Mucosa of rectum (tissue), 2 donors: Measurements from ENCODE around the gene SPIRE1.

Source experiments
- H3K27ac ChIP-seq, 2 donors: one replicate each; pipeline ENCODE4 v1.7.0; 2013; ENCODE audit warnings: inconsistent platforms in 2 of 2, low read depth in 2 of 2, low read length in 2 of 2
- H3K27me3 ChIP-seq, 2 donors: one replicate each; pipeline ENCODE4 v1.7.0; 2013; ENCODE audit warnings: low read length in 2 of 2; ENCODE audit not compliant: control insufficient read depth in 2 of 2, insufficient read depth in 2 of 2
- H3K36me3 ChIP-seq, 2 donors: one replicate each; pipeline ENCODE4 v1.7.0; 2013; ENCODE audit warnings: low read length in 2 of 2; ENCODE audit not compliant: control insufficient read depth in 2 of 2, insufficient read depth in 2 of 2
- H3K4me1 ChIP-seq, 2 donors: one replicate each; pipeline ENCODE4 v1.7.0; 2013; ENCODE audit warnings: low read length in 2 of 2, mild to moderate bottlenecking in 1 of 2; ENCODE audit not compliant: control insufficient read depth in 2 of 2, insufficient read depth in 2 of 2
- H3K4me3 ChIP-seq, 2 donors: one replicate each; pipeline ENCODE4 v1.7.0; 2013; ENCODE audit warnings: low read length in 2 of 2
- H3K9ac ChIP-seq, 2 donors: one replicate each; pipeline ENCODE4 v1.7.0; 2013; ENCODE audit warnings: low read length in 2 of 2, low read depth in 1 of 2, mild to moderate bottlenecking in 1 of 2
- H3K9me3 ChIP-seq, 2 donors: one replicate each; pipeline ENCODE4 v1.7.0; 2013; ENCODE audit warnings: low read length in 2 of 2; ENCODE audit not compliant: control insufficient read depth in 2 of 2
- donor health status: healthy.
- donor health status: Normal muscosa, but diverticular disease.

SPIRE1 gene

DNA sequence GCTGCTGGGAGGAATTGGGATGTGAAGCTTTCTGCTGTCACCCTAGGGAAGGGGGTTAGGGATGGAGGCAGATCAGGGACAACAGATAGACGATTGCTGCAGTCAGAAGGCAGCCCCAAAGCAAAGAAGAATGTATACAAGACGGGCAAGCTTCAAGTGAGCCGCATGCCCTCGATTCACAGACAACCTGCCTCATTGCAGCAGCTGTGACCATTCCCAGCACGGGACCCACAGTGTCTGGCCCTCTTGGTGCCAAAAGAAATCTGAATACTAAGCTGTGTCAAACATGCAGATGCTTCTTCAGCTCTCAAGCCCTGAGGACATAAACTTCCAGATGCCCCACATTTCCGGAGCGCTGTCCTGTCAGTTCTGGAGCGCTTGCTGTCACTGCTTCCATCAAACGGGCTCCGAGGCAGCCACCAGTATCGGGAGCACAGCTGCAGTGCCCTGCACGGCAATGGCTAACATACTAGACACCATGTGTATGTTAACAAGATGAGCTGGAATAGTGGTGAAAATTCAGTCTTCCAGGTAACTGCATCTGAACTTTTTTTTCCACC lies 216.4 kb downstream of the SPIRE1 start:
- no peaks in the 10 kb centered on the region for H3K27me3 ChIP-seq

GRCh38 chr18:12438257-12438656 lies 219.7 kb downstream of the SPIRE1 start:
- H3K4me1 ChIP-seq: no peaks in the 10 kb centered on the region
- H3K27me3 ChIP-seq: no peaks in the 10 kb centered on the region
- H3K27ac ChIP-seq: no peak overlapping the region
- no peak overlapping the region for H3K9ac ChIP-seq
- H3K4me3 ChIP-seq: no peak overlapping the region
- no peaks in the 10 kb centered on the region for H3K36me3 ChIP-seq
- no peaks in the 10 kb centered on the region for H3K9me3 ChIP-seq

More for the DNA sequence above, 216.4 kb downstream of the SPIRE1 start:
- H3K36me3 ChIP-seq: no peaks in the 10 kb centered on the region
- no peaks in the 10 kb centered on the region for H3K4me1 ChIP-seq
- no peak overlapping the region for H3K4me3 ChIP-seq
- no peak overlapping the region for H3K9ac ChIP-seq
- H3K27ac ChIP-seq: no peak overlapping the region
- no peaks in the 10 kb centered on the region for H3K9me3 ChIP-seq

DNA sequence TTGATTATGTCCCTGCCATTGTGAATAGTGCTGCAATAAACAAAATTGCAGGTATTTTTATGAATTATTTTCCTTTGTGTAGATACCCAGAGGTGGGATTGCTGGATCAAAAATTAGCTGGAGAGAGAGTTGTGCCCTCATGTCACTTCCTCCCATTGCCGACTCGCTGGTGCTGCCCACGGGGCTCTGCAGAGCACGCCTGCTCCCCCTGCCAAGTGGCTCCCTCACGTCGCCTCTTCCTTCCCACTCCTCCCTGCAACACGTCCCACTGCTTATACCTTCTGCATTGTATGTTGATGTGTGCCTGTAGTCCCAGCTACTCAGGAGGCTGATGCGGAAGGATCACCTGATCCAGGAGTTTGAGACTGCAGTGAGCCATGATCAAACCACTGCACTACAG lies 222.0 kb downstream of the SPIRE1 start:
- no peaks in the 10 kb centered on the region for H3K4me1 ChIP-seq
- H3K36me3 ChIP-seq: no peaks in the 10 kb centered on the region
- H3K9ac ChIP-seq: no peak overlapping the region
- no peaks in the 10 kb centered on the region for H3K27me3 ChIP-seq
- no peaks in the 10 kb centered on the region for H3K9me3 ChIP-seq
- no peak overlapping the region for H3K27ac ChIP-seq
- no peak overlapping the region for H3K4me3 ChIP-seq

DNA sequence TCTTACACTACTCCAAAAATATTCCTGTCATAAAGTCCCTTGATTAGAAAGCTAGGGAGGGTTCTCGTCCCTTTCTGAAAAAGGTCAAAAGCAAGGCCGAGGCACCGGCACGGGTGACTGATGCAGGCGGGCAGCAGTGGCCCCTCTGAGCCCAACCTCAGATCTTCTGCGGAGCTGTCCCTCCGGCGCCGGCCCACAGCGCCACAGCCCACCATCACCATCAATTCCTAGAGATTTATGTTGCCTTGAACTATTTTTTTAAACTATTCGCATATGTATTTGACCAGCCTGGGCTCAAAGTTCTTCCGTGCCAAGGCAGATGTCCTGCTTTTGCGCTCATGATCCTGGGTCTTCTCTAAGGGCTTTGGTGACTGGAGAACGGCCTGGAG lies 223.4 kb downstream of the SPIRE1 start:
- H3K9ac ChIP-seq: no peak overlapping the region
- no peaks in the 10 kb centered on the region for H3K36me3 ChIP-seq
- no peaks in the 10 kb centered on the region for H3K4me1 ChIP-seq
- no peaks in the 10 kb centered on the region for H3K9me3 ChIP-seq
- H3K27me3 ChIP-seq: no peaks in the 10 kb centered on the region
- H3K27ac ChIP-seq: no peak overlapping the region
- H3K4me3 ChIP-seq: no peak overlapping the region

GRCh38 chr18:12433829-12434540 lies 223.9 kb downstream of the SPIRE1 start:
- H3K4me3 ChIP-seq: no peak overlapping the region

DNA sequence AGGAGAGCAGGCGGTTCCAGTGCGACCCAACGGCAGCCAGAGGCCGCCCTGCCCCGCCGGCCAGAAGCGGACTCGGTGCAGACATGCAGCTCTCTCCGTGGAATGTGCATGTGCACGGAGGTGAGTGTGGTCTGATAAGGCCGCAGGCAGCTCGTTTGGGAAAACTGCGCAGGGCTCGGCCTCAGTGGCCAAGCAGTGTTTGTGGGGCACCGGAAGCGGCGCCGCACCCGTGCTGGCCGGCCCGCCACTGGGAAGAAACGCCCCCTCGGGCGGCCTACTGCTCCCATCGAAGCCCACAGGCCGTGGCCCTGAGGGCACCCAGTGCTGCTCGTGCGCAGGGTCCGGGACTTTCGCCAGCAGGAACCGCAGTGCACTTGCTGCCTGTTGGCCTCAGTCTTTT lies 225.0 kb downstream of the SPIRE1 start:
- H3K27ac ChIP-seq: no peak overlapping the region
- H3K27me3 ChIP-seq: no peaks in the 10 kb centered on the region
- H3K9ac ChIP-seq: no peak overlapping the region
- H3K9me3 ChIP-seq: no peaks in the 10 kb centered on the region
- H3K36me3 ChIP-seq: no peaks in the 10 kb centered on the region
- H3K4me3 ChIP-seq: no peak overlapping the region
- no peaks in the 10 kb centered on the region for H3K4me1 ChIP-seq

More at GRCh38 chr18:12433829-12434540, 223.9 kb downstream of the SPIRE1 start:
- no peaks in the 10 kb centered on the region for H3K4me1 ChIP-seq
- no peaks in the 10 kb centered on the region for H3K36me3 ChIP-seq
- H3K9me3 ChIP-seq: no peaks in the 10 kb centered on the region
- H3K27me3 ChIP-seq: no peaks in the 10 kb centered on the region
- no peak overlapping the region for H3K27ac ChIP-seq
- H3K9ac ChIP-seq: no peak overlapping the region

DNA sequence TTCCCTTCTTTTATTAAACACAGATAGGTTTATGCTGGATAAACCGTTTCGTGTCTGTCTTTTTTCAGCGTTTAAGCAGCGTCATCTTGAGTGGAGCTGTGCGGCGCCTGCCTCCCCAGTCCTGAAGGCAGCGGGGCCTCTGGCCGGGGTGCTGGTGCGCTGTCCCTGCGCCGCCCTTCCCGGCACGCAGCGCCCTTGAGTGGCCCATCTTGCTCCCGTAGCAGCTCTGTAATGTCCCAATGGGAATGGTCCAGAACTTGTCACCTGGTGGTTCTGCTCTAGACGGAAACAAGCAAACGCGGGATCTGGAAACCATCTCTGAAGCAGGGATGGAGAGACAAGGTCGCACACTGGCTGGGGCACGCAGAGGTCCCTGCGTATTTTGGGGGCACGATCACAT lies 225.7 kb downstream of the SPIRE1 start:
- H3K4me1 ChIP-seq: no peaks in the 10 kb centered on the region
- H3K27me3 ChIP-seq: no peaks in the 10 kb centered on the region
- no peak overlapping the region for H3K9ac ChIP-seq
- H3K9me3 ChIP-seq: no peaks in the 10 kb centered on the region
- no peak overlapping the region for H3K4me3 ChIP-seq
- H3K36me3 ChIP-seq: no peaks in the 10 kb centered on the region
- no peak overlapping the region for H3K27ac ChIP-seq

- Histone ChIP-seq H3K4me3 (no peak overlapping the region), H3K4me1 (no peaks in the 10 kb centered on the region), H3K36me3 (no peaks in the 10 kb centered on the region), H3K27ac (no peak overlapping the region), H3K9ac (no peak overlapping the region), H3K27me3 (no peaks in the 10 kb centered on the region), H3K9me3 (no peaks in the 10 kb centered on the region)
Observed at GRCh38 chr18:12431561-12431960, 226.3 kb downstream of the SPIRE1 start.

- Histone ChIP-seq H3K9me3 (no peaks in the 10 kb centered on the region), H3K4me1 (no peaks in the 10 kb centered on the region), H3K36me3 (no peaks in the 10 kb centered on the region), H3K9ac (no peak overlapping the region), H3K27me3 (no peaks in the 10 kb centered on the region), H3K27ac (no peak overlapping the region), H3K4me3 (no peak overlapping the region)
Observed at GRCh38 chr18:12430137-12430990, 227.5 kb downstream of the SPIRE1 start.

GRCh38 chr18:12429556-12429955 lies 228.4 kb downstream of the SPIRE1 start:
- Histone ChIP-seq H3K9ac (no peak overlapping the region), H3K36me3 (no peaks in the 10 kb centered on the region), H3K4me3 (no peak overlapping the region), H3K27ac (no peak overlapping the region), H3K4me1 (no peaks in the 10 kb centered on the region), H3K9me3 (no peaks in the 10 kb centered on the region), H3K27me3 (no peaks in the 10 kb centered on the region)
